Activated CD4-positive, alpha-beta T cell treated with anti-CD3 and anti-CD28 coated beads, Interleukin-2, Interleukin-4, amounts not matched to agents 100 ng/mL and 50 ng/mL, durations not matched to agents 16 hours and 8 hours (primary cell): ENCODE measurements around the gene GRM8.
"Not testable (repeated sequence)": the region's sequence is repeated elsewhere in the genome, so short reads cannot be mapped to it uniquely, and the experiment has no call there.

ENCODE experiments used
- DNase-seq: peaks from one replicate; pipeline ENCODE4 v3.0.0-alpha.2; 2020; ENCODE audit warnings: low spot score

The GRM8 gene

GRCh38 chr7:127029823-127030222 is 222.9 kb downstream of the GRM8 start:
- no peak for DNase-seq

GRCh38 chr7:127021857-127022256 is 230.9 kb downstream of the GRM8 start:
- DNase-seq: no peak

GRCh38 chr7:127021019-127021738 is 231.6 kb downstream of the GRM8 start:
- DNase-seq: no peak

- DNase-seq: no peak
These were observed 233.9 kb downstream of the GRM8 start for GRCh38 chr7:127018889-127019288.

GRCh38 chr7:127017196-127017595 is 235.5 kb downstream of the GRM8 start:
- no peak for DNase-seq

GRCh38 chr7:127000725-127001124 is 252.0 kb downstream of the GRM8 start:
- no peak for DNase-seq

- DNase-seq: no peak
These were observed 256.1 kb downstream of the GRM8 start for GRCh38 chr7:126996659-126997058.

- DNase-seq: no peak
These were observed 259.0 kb downstream of the GRM8 start for GRCh38 chr7:126993626-126994213.

GRCh38 chr7:126988022-126988421 is 264.7 kb downstream of the GRM8 start:
- no peak for DNase-seq

GRCh38 chr7:126979722-126980121 is 273.0 kb downstream of the GRM8 start:
- no peak for DNase-seq

- no peak for DNase-seq
These were observed 273.9 kb downstream of the GRM8 start for GRCh38 chr7:126978865-126979264.

GRCh38 chr7:126973066-126973465 is 279.7 kb downstream of the GRM8 start:
- DNase-seq: no peak

GRCh38 chr7:126972571-126972970 is 280.2 kb downstream of the GRM8 start:
- no peak for DNase-seq

GRCh38 chr7:126959649-126960048 is 293.1 kb downstream of the GRM8 start:
- no peak for DNase-seq

GRCh38 chr7:126958367-126958766 is 294.4 kb downstream of the GRM8 start:
- DNase-seq: no peak

- no peak for DNase-seq
These were observed 295.3 kb downstream of the GRM8 start for GRCh38 chr7:126957443-126957842.

GRCh38 chr7:126953461-126953860 is 299.3 kb downstream of the GRM8 start:
- DNase-seq: no peak

- no peak for DNase-seq
These were observed 304.1 kb downstream of the GRM8 start for GRCh38 chr7:126948664-126949063.

- no peak for DNase-seq
These were observed 311.9 kb downstream of the GRM8 start for GRCh38 chr7:126940723-126941307.

- no peak for DNase-seq
These were observed 315.6 kb downstream of the GRM8 start for GRCh38 chr7:126937171-126937570.

GRCh38 chr7:126931581-126931980 is 321.2 kb downstream of the GRM8 start:
- no peak for DNase-seq

- no peak for DNase-seq
These were observed 322.6 kb downstream of the GRM8 start for GRCh38 chr7:126930166-126930565.

GRCh38 chr7:126924477-126924876 is 328.3 kb downstream of the GRM8 start:
- no peak for DNase-seq

GRCh38 chr7:126911627-126912026 is 341.1 kb downstream of the GRM8 start:
- DNase-seq: not testable (repeated sequence)
